Measurements from ENCODE around the gene ZNF670. TPM values are rescaled to one million over a fixed set of nuclear protein-coding genes. Genes with fewer than 3 reads are reported as not detected.

Gene ZNF670
- total and polyA plus RNA-seq, 2 donors (not counting 1 experiment from before 2014, with no cell fraction given), result 0.86 to 4.6 TPM

- WGBS (ENCODE audit: insufficient coverage), result 90% methylated on average over 5 of the region's 8 CpGs
- H3K4me3 ChIP-seq (ENCODE audit: control extremely low read depth in 1 of 5, extremely low read depth in 1 of 5, insufficient read depth in 1 of 5, low read depth in 2 of 5, low read length in 4 of 5), result no peak overlapping the region
- no peak overlapping the region for H3K27ac Mint-ChIP-seq
- peaks cover 0 to 8% (median 0%) of the 10 kb centered on the region in 3 donors for H3K9me3 ChIP-seq (ENCODE audit: control extremely low read depth in 1 of 3, control insufficient read depth in 2 of 3, insufficient read depth in 1 of 3, low read length in 2 of 3)
- H3K4me2 ChIP-seq (replicated peaks; ENCODE audit: low read depth, low read length, poor library complexity, severe bottlenecking), result no peak overlapping the region
- peaks cover 12% of the 10 kb centered on the region for H3K27me3 Mint-ChIP-seq
- no peak for TF ChIP-seq CTCF (IDR thresholded peaks at IDR 0.05)
- TF ChIP-seq EZH2 (IDR thresholded peaks at IDR 0.05; ENCODE audit: borderline replicate concordance, insufficient read depth, low read depth, low read length, poor library complexity, severe bottlenecking), result no peak
- ChIA-PET POLR2A (no interaction called here), CTCF (no interaction called here)
- no peaks in the 10 kb centered on the region for H4K20me1 ChIP-seq (ENCODE audit: control insufficient read depth, insufficient read depth, low read length, poor library complexity, severe bottlenecking)
- H2AFZ ChIP-seq (ENCODE audit: insufficient read depth, low read depth, low read length, poor library complexity, severe bottlenecking), result no peak overlapping the region
- no peak for ATAC-seq (ENCODE audit: low read depth)
- no peaks in the 10 kb centered on the region for H3K4me1 ChIP-seq (ENCODE audit: control insufficient read depth in 2 of 2, insufficient read depth in 2 of 2, low read length in 2 of 2)
- no peaks in the 10 kb centered on the region for H3K9me3 Mint-ChIP-seq (ENCODE audit: insufficient read depth)
- no peak overlapping the region for H3K4me3 Mint-ChIP-seq
- intact Hi-C loops (cut with micrococcal nuclease), result no loop called here
- peaks cover 1% of the 10 kb centered on the region for H3K4me1 Mint-ChIP-seq
- H3K27me3 ChIP-seq (replicated peaks in 1 of 4; ENCODE audit: control extremely low read depth in 1 of 4, control insufficient read depth in 3 of 4, insufficient read depth in 4 of 4, low read length in 3 of 4), result no peaks in the 10 kb centered on the region
- H3K36me3 ChIP-seq (replicated peaks in 1 of 2; ENCODE audit: control extremely low read depth in 1 of 2, control insufficient read depth in 1 of 2, extremely low read depth in 1 of 2, insufficient read depth in 2 of 2, low read length in 1 of 2), result no peaks in the 10 kb centered on the region
- no peak overlapping the region for H3K9ac ChIP-seq (ENCODE audit: low read length)
- no peak for DNase-seq
- H3K27ac ChIP-seq (ENCODE audit: low read length in 2 of 2), result no peak overlapping the region
- H3K79me2 ChIP-seq (ENCODE audit: control insufficient read depth, insufficient read depth, low read length), result no peaks in the 10 kb centered on the region
Observed at GRCh38 chr1:247085310-247085709, 6.7 kb upstream of the ZNF670 start.

- no peaks in the 10 kb centered on the region for H4K20me1 ChIP-seq (ENCODE audit: control insufficient read depth, insufficient read depth, low read length, poor library complexity, severe bottlenecking)
- no peak overlapping the region for H3K27ac Mint-ChIP-seq
- peaks cover 0 to 7% (median 0%) of the 10 kb centered on the region in 3 donors for H3K9me3 ChIP-seq (ENCODE audit: control extremely low read depth in 1 of 3, control insufficient read depth in 2 of 3, insufficient read depth in 1 of 3, low read length in 2 of 3)
- H3K4me1 Mint-ChIP-seq, result peaks cover 4% of the 10 kb centered on the region
- intact Hi-C loops (cut with micrococcal nuclease), result no loop called here
- H3K9ac ChIP-seq (ENCODE audit: low read length), result no peak overlapping the region
- POLR2A ChIA-PET, result no interaction called here
- ATAC-seq (ENCODE audit: low read depth), result no peak
- H3K4me3 ChIP-seq (ENCODE audit: control extremely low read depth in 1 of 5, extremely low read depth in 1 of 5, insufficient read depth in 1 of 5, low read depth in 2 of 5, low read length in 4 of 5), result no peak overlapping the region
- H3K9me3 Mint-ChIP-seq (ENCODE audit: insufficient read depth), result no peaks in the 10 kb centered on the region
- no peaks in the 10 kb centered on the region for H3K36me3 ChIP-seq (replicated peaks in 1 of 2; ENCODE audit: control extremely low read depth in 1 of 2, control insufficient read depth in 1 of 2, extremely low read depth in 1 of 2, insufficient read depth in 2 of 2, low read length in 1 of 2)
- H3K27me3 Mint-ChIP-seq, result peaks cover 12% of the 10 kb centered on the region
- H3K27ac ChIP-seq (ENCODE audit: low read length in 2 of 2), result no peak overlapping the region
- peaks cover 0 to under 1% of the 10 kb centered on the region in 2 donors for H3K4me1 ChIP-seq (ENCODE audit: control insufficient read depth in 2 of 2, insufficient read depth in 2 of 2, low read length in 2 of 2)
- CTCF ChIA-PET, result no interaction called here
- DNase-seq, result no peak
- TF ChIP-seq EZH2 (IDR thresholded peaks at IDR 0.05; ENCODE audit: borderline replicate concordance, insufficient read depth, low read depth, low read length, poor library complexity, severe bottlenecking), result no peak
- TF ChIP-seq CTCF (IDR thresholded peaks at IDR 0.05), result no peak
- H3K27me3 ChIP-seq (replicated peaks in 1 of 4; ENCODE audit: control extremely low read depth in 1 of 4, control insufficient read depth in 3 of 4, insufficient read depth in 4 of 4, low read length in 3 of 4), result no peaks in the 10 kb centered on the region
- H3K4me2 ChIP-seq (replicated peaks; ENCODE audit: low read depth, low read length, poor library complexity, severe bottlenecking), result no peak overlapping the region
- H3K4me3 Mint-ChIP-seq, result no peak overlapping the region
- H2AFZ ChIP-seq (ENCODE audit: insufficient read depth, low read depth, low read length, poor library complexity, severe bottlenecking), result no peak overlapping the region
- WGBS (ENCODE audit: insufficient coverage), result 96% methylated on average over 8 of the region's 8 CpGs
- no peaks in the 10 kb centered on the region for H3K79me2 ChIP-seq (ENCODE audit: control insufficient read depth, insufficient read depth, low read length)
Observed at GRCh38 chr1:247084771-247085170, 6.2 kb upstream of the ZNF670 start.
